ENCODE measurements around the gene AP5Z1. TPM values are rescaled to one million over a fixed set of nuclear protein-coding genes. Genes with fewer than 3 reads are reported as not detected.

Gene AP5Z1
- total and polyA plus RNA-seq, 12 donors = 8.4 to 188 (median 49.5) TPM

DNA sequence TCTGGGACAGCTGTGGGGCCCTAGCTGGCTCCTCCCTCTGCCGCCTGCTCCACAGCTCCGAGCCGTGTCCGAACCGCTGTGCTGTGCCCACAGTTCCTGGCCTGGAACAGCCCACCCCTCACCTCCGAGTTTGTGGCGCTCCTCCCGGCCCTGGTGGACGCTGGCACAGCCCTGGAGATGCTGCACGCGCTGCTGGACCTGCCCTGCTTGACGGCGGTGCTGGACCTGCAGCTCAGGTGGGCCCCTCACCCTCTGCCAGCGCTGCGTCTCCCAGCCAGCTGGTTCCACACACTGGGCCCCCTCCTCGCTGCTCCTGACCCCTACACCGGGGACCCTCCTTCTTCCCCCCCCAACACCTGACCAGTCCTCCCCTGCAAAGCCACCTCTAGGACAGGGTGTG is 12.1 kb downstream of the AP5Z1 start:
- TF ChIP-seq POLR2A (IDR thresholded peaks at IDR 0.05) = no peak
- TF ChIP-seq CTCF (IDR thresholded peaks at IDR 0.05) = no peak
- H3K36me3 ChIP-seq (replicated peaks in 1 of 2) = peaks cover 0 to 91% of the 10 kb centered on the region in 2 donors
- no peaks in the 10 kb centered on the region for H3K9me3 ChIP-seq (replicated peaks in 1 of 3)
- intact Hi-C loops (cut with DNase I) = no loop called here
- no peak overlapping the region for H3K4me3 ChIP-seq
- peaks cover 7 to 8% of the 10 kb centered on the region in 2 donors for H3K4me1 ChIP-seq (replicated peaks in 1 of 2)
- no peak overlapping the region for H3K27ac ChIP-seq
- H3K27me3 ChIP-seq = no peaks in the 10 kb centered on the region
- WGBS, 4 donors = 89 to 96% (median 92%) methylated on average over 8 to 17 of the region's 17 CpGs
- DNase-seq = no peak

DNA sequence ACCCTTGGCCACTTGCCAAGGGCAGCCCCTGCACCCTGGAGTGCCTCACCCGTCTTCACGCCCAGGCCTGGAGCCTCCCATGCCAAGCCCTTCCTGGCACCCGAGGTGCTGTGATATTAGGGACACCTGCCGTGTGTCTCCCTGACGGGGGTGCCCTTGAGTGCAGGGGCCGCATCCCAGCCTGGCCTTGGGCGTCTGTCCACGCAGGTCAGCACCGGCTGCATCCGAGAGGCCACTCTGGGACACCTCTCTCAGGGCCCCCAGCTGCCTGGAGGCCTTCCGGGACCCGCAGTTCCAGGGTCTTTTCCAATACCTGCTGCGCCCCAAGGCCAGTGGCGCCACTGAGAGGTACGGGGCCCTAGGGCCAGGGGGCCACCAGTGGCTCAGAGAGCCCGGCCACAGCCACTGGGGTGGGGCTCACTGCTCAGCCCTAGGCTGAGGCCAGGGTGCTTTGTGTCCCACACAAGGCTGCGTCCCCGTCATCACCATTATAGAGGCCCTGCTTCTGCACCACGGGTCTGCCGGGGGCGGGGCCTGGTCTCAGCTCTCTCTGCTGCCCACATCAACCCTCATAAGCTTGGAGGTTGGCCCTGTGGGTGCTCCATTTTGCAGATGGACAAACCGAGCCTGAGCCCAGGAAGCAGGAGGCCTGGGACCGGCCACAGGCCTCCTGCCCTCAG is 12.7 kb downstream of the AP5Z1 start:
- Histone ChIP-seq H3K36me3 (replicated peaks in 1 of 2) (peaks cover 0 to 85% of the 10 kb centered on the region in 2 donors), H3K4me3 (no peak overlapping the region), H3K27ac (no peak overlapping the region), H3K9me3 (replicated peaks in 1 of 3) (no peaks in the 10 kb centered on the region), H3K4me1 (replicated peaks in 1 of 2) (peaks cover 12 to 13% of the 10 kb centered on the region in 2 donors), H3K27me3 (no peaks in the 10 kb centered on the region)
- no peak for TF ChIP-seq POLR2A (IDR thresholded peaks at IDR 0.05)
- TF ChIP-seq CTCF (IDR thresholded peaks at IDR 0.05) = no peak
- no peak for DNase-seq
- WGBS, 4 donors = 55 to 74% (median 68%) methylated on average over 4 to 23 of the region's 23 CpGs
- intact Hi-C loops (cut with DNase I) = no loop called here

DNA sequence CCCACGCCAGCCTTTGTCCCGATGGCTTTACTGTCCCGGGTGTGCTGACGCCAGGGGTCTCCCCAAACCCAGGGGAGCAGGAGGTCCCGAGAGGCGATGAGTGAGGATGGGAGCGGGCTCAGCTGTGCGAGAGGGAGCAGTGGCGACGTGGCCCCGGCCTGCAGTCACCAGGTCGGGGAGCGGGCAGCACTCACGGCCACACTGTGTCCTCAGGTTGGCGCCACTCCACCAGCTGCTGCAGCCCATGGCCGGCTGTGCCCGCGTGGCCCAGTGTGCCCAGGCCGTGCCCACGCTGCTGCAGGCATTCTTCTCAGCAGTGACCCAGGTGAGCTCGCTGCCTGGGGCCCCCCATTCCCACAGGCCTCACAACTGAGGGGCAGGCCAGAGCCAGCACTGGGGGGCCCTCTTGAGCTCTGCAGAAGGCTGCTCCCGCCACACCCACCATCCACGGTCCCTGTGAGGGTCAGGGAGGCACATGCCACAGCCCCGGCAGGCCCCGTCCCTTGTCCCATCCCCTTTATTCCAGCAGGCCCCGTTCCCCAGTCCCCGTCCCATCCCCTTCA is 13.3 kb downstream of the AP5Z1 start:
- DNase-seq = no peak
- no peak overlapping the region for H3K27ac ChIP-seq
- H3K9me3 ChIP-seq (replicated peaks in 1 of 3) = no peaks in the 10 kb centered on the region
- TF ChIP-seq POLR2A (IDR thresholded peaks at IDR 0.05) (no peak), CTCF (IDR thresholded peaks at IDR 0.05) (no peak)
- H3K27me3 ChIP-seq = no peaks in the 10 kb centered on the region
- H3K4me3 ChIP-seq = no peak overlapping the region
- H3K36me3 ChIP-seq (replicated peaks in 1 of 2) = peaks cover 0 to 79% of the 10 kb centered on the region in 2 donors
- 89 to 96% (median 94%) methylated on average over 8 to 27 of the region's 27 CpGs for WGBS, 4 donors
- intact Hi-C loops (cut with DNase I) = no loop called here
- peaks cover 13 to 14% of the 10 kb centered on the region in 2 donors for H3K4me1 ChIP-seq (replicated peaks in 1 of 2)

DNA sequence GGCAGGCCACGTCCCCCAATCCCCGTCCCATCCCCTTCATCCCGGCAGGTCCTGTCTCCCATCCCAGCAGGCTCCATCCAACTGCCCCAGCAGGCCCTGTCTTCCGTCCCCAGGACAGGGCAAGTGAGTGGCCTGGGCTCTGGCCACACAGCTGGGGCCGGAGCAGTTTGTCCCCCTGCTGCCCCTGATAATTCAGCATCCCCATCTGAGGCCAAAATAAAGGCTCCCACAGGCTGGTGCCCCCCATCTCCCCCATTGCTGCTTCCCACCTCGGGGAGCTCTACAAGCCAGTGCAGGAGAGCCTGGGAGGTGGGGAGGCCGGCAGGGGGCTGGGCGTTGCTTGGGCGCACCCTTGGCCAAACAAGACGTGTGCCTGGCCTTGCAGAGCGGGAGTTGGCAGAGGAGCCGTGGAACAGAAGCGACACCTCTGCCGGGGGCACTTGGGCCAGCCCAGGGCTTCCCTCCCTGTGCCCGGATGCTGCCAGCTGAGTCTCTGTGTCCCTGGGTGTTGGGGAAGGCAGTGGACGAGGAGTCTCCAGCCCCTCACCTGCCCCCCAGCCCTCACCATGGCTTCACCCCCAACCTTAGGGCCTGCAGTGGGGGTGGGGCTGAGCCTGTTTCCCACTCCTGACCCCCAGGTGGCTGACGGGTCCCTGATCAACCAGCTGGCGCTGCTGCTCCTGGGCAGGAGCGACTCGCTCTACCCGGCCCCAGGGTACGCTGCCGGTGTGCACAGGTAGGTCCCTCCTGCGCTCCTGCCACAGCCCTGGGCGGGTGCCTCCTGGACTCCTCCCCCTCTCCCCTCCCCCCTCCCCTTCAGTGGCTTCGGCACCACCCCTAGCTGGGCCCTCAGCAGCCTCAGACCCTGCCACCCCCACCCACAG is 14.0 kb downstream of the AP5Z1 start:
- Histone ChIP-seq H3K27me3 (no peaks in the 10 kb centered on the region), H3K4me1 (replicated peaks in 1 of 2) (peaks cover 13 to 14% of the 10 kb centered on the region in 2 donors), H3K4me3 (no peak overlapping the region), H3K27ac (no peak overlapping the region), H3K36me3 (replicated peaks in 1 of 2) (peaks cover 0 to 72% of the 10 kb centered on the region in 2 donors), H3K9me3 (replicated peaks in 1 of 3) (no peaks in the 10 kb centered on the region)
- 78 to 90% (median 82%) methylated on average over 6 to 26 of the region's 26 CpGs for WGBS, 4 donors
- TF ChIP-seq CTCF (IDR thresholded peaks at IDR 0.05) = no peak
- TF ChIP-seq POLR2A (IDR thresholded peaks at IDR 0.05) = no peak
- DNase-seq = peak in 4 of 7 donors; percentile 51 to 66 (median 59)
- intact Hi-C loops (cut with DNase I) = no loop called here

Data from adrenal gland (tissue), 12 donors.